ENCODE data around the gene COMMD1.
"Not testable (repeated sequence)": the region's sequence is repeated elsewhere in the genome, so short reads cannot be mapped to it uniquely, and the experiment has no call there.

Gene COMMD1

GRCh38 chr2:61924895-61925663 lies 19.6 kb downstream of the COMMD1 start:
- DNase-seq: no peak

GRCh38 chr2:61926531-61927477 lies 21.3 kb downstream of the COMMD1 start:
- DNase-seq: no peak

GRCh38 chr2:61928826-61929461 lies 23.5 kb downstream of the COMMD1 start:
- DNase-seq: no peak

DNA sequence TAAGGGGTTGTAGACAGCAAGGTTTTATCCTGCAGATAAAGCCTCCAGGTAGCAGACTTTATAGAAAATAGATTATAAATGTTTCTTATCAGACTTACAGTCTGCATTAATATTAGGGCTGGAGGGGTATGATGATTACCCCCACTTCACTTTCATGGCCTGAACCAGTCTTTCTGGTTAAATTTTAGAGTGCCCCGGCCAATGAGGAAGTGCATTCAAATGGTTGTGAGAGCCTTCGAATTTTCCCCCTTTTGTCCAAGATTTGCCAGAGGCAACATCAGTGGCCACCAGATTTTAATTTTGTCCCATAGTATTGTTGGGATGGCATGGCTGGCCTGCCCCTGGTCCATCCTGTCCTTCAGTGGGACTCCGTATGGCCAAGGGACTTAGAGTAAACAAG lies 31.6 kb downstream of the COMMD1 start:
- no peak for DNase-seq

- DNase-seq: no peak
Observed at GRCh38 chr2:61937886-61938285, 32.4 kb downstream of the COMMD1 start.

GRCh38 chr2:61938511-61938910 lies 33.0 kb downstream of the COMMD1 start:
- DNase-seq: no peak

- DNase-seq: no peak
Observed at GRCh38 chr2:61943251-61943650, 37.8 kb downstream of the COMMD1 start.

DNA sequence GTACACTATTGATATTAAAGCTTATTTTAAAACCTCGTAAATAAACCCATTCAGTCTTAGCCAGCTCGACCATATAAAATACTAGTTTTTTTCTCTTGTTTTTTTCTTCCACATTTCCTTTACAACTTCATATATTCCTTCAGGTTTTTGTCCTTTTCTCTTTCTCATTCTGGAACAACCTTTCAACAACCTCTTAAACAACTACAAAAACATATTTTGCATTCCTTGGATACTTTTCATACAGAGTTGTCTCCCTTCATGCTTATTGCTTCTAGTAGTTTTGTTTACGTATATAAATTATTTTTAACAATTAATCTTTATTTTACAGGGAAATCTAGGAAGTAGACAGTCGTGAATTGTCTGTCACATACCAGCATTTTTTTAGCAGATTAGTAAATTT lies 41.2 kb downstream of the COMMD1 start:
- DNase-seq: no peak

- no peak for DNase-seq
Observed at GRCh38 chr2:61948661-61949457, 43.4 kb downstream of the COMMD1 start.

DNA sequence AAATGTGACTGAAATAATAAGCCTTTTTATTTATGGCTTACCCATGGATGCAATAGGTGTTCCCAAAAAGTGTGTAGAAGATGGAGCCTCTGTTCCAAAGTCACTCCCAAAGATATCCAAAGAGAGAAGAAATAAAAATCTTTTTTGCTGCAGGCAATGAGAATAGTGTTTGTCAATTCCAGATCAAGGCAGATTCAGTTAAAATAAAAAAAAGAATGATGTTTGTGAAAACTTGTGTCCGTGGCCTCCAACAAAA lies 43.9 kb downstream of the COMMD1 start:
- no peak for DNase-seq

DNA sequence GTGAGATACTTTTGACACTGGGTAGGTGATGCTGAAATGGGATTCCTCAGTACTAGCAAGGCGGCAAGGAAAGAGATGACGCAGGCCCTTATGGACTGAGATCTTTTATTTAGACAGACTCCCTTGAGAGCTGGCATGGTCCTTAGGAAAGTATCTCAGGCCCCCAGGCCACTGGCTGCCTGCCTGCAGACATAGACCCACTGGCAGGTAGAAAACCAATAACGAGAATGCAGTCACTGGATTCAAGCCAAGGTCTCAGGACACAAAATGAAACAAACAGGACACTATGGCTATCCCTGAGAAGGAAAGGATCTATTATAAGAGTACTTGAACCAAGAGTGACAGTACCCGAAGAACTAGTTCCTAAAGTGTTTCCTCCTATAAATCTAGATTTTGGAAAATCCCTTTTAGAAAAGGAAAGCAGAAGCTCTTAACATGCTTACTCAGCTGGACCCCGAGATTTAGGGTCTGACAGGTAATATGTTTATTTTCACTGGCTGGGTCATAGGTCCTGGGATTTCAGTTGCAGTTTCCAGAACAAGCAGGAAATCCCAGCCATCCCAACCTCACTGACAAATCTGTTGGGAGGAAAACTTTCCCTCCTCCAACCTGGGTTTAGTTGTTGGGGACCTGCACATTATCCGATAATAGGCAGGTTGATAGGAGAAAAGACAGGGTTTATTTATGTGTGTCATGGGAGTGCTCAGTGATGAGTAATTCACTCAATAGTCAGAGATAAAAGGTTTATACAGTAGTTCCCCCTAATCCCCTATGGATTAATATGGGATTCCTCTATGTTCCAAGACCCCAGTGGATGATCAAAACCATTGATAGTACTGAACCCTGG lies 44.5 kb downstream of the COMMD1 start:
- no peak for DNase-seq

DNA sequence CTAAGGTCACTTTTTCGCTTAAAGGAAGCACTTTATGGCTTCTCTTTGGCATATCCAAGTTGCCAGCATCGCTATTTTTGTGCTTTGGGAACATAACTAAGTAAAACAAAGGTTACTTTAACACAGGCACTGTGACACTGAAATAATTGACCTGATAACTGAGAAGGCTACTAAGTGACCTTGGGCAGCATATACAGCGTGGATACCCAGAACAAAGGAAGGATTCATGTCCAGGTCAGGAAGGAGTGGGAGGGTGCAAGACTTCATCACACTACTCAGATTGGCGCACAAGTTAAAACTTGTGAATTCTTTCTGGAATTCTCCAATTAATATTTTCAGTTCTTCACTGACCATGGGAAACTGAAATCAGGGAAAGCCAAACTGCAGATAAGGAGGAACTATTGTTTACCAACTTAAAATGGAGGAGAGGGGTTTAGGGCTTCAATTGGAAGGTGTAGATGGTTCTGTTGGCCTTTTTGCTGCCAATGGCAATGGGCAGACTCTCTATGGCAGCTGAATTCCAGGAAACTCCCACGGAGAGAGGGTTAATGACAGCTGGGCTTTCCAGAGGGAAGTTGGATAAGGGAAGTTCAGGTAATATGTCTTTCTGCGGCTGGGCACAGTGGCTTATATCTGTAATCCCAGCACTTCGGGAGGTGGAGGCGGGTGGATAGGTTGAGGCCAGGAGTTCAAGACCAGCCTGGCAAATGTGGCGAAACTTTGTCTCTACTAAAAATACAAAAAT lies 45.3 kb downstream of the COMMD1 start:
- no peak for DNase-seq

- no peak for DNase-seq
Observed at GRCh38 chr2:61951881-61952280, 46.4 kb downstream of the COMMD1 start.

- DNase-seq: no peak
Observed at GRCh38 chr2:61952288-61952687, 46.8 kb downstream of the COMMD1 start.

- not testable (repeated sequence) for DNase-seq
Observed at GRCh38 chr2:61954856-61955255, 49.4 kb downstream of the COMMD1 start.

DNA sequence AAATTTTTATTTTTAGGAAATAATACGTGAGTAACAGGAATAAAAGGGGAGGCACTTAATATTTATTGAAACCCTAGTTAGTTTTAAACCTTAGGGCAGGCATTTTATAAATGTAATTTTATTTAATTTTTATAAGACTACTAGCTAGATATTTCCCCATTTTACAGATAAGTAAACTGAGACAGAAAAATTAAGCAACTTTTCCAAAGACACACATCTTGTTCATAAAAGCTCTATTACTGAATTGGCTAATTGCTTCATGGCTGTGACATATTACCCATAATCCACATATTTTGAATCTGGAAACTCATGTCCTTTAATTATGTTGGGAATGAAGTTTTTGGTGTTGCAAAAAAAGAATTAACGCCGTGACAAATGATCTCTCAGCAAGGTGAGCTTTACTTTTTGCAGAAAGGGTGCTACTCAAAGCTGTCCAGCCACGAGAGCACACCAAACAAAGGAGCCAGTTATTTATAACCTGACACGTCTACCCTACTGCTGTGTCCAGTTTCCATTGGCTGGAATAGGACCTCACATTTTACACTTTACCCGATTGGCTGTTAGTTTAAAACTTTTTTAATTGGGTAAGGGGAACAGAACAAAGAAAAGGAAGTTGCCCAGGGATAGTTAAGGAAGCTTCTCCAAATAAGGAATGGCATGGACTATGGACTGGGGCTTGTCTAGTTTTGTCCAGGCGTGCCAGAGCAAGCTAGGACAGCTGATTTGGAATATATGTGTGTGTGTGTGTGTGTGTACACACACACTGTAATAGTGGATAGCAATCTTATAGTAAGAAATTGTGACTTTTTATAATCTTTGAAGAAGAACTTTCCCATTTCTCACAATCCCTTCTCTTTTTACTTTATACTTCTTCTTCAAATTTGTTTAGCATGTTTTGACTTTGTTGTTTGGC lies 54.2 kb downstream of the COMMD1 start:
- no peak for DNase-seq

GRCh38 chr2:61961231-61961901 lies 55.9 kb downstream of the COMMD1 start:
- DNase-seq: no peak

DNA sequence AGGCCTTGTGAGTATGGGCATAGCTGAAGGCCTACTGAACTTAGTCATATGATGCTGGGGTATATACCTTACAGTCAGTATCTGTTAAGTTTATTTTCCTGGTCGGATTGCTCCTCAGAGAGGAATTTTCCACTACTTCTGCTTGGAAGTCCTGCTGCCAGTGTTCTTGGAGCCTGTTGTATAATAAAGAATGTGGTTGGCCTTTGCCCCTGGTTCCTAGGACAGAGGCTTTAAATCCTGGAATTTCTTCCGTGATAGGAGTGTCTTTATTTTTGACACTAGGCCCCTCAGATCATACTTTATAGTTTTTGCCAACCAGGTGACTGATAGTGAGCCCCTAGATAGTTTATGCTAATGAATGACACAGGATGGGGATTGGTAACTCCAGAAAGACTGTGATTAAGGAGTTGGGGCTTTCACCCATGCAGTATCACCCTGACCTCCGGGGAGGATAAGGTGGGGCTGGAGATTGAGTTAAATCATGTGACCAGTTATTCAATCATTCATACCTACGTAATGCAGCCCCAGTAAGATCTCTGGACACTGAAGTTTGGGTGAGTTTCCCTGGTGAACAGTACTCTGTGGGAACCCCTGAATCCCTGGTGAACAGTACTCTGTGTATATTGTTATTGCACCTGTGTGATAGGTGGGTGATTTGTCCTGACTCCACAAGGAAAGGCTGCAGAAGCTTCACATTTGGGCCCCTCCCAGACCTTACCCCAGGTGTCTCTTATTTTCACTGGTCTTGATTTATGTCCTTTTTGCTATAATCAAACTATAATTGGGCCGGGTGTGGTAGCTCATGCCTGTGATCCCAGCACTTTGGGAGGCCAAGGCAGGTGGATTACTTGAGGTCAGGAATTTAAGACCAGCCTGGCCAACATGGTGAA lies 56.9 kb downstream of the COMMD1 start:
- DNase-seq: no peak
